IPS DF 4.7 (cell line): ENCODE measurements around the gene SMYD3.
A peak's percentile ranks its signal among the peaks of the same experiment; 100 is the strongest.
"Not testable (repeated sequence)": the region's sequence is repeated elsewhere in the genome, so short reads cannot be mapped to it uniquely, and the experiment has no call there.

ENCODE experiments used
- DNase-seq: peaks from one replicate; pipeline ENCODE4 v3.0.0-alpha.2; 2013; ENCODE audit warnings: low spot score; ENCODE audit errors: extremely low read depth

Gene SMYD3

DNA sequence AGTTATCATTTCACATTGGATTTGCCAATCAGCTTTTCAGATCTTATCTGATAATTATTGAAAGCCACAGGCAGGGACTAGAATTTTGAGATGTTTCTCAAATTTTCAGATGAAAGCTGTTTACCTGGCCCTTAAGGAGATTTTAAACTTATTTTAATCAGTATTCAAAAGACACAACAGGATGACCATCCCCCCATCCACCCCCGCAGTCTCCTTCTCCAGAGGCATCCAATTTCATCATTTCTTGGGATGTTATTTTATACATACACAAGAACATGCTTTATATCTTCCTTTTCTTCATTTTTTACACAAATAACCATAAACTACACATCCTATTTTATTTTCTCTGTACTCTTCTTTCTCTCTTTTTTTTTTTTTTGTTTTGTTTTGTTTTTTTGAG lies 470.9 kb downstream of the SMYD3 start:
- no peak for DNase-seq

DNA sequence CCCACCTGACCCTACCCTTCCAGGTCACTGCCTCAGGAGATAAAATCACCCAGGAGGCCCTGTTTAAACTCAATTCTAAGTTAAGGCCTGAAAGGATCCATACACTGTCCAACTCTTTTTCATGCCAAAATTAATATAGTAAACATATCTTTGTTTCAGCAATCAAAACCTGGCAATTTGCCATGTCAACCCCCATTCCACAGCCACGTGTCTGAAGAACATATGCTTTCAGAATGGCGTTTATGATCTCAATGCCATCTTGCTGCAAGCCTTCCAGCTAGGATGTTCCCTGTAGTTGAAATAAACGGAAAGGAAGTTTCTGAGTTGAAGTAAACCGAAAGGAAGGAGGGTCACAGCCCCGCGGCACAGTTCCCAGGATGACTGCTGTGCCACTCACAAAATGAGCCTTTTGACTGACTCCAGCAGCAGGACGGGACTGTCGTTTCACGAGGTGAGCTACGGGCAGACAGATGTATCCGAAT lies 472.0 kb downstream of the SMYD3 start:
- no peak for DNase-seq

DNA sequence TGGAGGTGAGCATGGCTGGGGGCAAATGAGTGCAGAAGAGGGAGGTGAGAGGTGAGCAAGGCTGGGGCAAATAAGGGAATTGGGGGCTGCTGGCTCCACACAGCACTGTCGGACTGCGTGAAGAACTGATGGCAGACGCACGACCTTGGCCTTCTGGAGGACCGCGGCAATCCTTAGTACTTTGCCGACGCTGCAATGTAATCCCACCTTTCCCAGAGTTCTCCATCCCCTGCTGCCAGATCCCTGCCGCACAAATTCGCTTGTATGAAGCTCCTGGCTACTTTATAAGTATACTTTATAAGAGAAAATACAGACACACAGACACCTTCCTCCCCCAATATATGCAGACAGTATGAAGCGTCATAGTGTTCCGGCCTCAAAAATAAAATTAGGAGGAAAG lies 472.4 kb downstream of the SMYD3 start:
- DNase-seq, result no peak

DNA sequence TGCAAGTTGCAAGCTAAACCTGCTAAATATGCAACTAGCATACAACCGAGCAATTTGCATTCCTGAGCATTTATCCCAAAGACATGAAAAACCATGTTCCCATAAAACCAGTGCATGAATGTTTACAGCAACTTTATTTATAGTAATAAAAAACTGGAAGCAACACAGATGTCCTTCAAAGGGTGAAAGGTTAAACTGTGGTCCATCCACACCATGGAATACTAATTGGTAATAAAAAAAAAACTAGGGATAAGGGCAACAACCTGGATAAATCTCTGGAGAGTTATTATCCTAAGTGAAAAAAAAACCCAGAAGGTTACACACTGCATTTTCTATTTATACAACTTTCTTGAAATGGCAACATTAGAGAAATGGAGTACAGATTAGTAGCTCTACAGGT lies 474.1 kb downstream of the SMYD3 start:
- DNase-seq, result no peak

DNA sequence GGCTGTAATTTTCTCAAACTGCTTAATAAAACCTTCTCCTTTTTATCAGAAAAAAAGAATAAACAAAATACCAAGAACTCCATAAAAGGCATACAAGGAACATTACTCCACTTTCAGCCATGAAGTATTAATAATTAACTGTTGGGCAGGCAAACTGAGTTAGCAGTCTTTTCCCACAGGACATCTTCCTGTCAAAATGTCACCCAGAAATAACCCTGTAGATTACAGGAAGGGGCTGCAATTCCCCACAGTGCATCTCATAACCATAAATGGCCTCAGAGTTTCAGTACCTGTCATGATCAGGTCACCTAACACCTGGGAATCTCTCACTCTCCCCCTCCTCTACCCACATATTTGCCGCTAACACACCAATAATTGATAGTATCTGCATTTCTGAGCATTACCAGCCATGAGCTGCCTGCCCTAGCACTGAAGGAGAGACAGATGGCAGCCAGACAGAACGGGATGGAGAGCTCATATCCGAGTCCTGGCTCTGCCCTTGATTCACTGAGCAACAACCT lies 475.0 kb downstream of the SMYD3 start:
- DNase-seq, result no peak

DNA sequence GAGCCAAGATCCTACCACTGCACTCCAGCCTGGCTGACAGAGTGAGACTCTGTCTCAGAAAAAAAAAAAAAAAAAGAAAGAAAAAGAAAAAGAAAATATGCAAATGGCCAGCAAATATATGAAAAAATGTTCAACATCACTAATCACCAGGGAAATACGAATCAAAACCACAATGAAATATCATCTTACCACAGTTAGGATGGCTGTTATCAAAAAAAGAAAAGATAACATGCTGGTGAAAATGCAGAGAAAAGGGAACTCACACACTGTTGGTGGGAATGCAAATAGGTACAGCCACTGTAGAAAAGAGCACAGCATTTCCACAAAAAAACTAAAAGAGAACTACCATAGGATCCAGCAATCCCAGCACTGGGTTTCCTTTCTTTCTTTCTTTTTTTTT lies 477.5 kb downstream of the SMYD3 start:
- no peak for DNase-seq

DNA sequence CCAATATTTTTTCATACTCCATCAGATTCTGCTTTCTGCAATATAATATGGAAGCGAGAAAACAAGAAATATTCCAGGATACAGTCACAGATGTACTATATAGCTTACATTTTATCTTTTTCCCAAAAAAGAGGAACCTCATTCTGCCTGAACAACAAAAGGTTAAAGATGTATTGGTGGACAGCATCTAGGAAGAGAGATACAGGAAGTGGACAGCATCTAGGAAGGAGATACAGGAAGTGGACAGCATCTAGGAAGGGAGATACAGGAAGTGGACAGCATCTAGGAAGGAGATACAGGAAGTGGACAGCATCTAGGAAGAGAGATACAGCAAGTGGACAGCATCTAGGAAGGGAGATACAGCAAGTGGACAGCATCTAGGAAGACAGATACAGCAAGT lies 483.0 kb downstream of the SMYD3 start:
- DNase-seq, result not testable (repeated sequence)

DNA sequence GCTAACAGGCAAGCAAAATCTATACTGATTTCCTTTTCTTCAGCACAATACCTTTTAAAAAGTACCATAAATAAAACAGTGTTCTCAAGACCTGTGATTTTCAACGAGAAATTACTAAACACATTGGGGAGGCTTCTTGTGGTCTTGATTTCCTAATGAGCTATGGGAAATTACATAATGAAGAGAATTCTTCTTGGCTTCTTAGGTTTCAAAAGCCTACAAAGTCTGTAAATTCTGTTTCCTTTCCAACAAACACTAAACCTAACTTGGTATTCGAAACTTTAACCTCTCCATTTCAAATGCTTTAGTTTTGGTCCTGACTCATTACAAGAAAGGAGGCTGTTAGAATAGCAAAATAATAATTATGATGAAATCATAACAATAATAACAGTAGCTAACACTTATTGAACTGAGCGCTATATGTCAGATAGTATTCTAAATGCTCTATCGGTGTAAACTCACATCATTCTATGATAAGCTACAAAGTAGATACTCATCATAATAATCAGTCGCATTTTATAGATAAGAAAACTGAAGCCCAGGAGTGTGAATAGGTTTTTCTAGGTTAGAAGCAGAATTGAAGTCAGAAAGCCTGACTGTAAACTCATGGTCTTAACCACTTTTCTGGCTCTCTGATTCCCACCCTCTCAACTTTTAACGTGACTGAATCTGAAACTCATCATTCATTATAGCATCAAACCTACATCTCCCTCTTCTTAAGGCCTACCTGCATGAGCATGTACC lies 486.7 kb downstream of the SMYD3 start:
- no peak for DNase-seq

DNA sequence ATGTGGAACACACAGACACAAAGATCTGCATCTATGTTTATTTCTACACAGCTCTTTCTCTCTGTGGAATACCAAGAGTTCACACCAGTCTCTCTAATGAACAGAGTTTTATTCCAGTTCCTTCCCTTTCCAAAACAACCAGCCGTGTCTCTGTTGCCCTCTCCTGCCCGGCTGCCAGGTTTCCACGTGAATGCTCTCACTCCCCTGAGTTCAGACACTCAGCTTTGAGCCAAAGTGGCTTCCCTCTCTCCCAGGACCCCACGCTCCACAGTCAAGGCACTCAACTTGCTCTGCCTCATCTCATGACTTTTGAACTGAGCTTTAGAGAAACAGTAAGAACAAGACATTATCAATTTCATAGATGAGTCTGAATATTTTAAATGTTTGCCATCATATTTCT lies 488.9 kb downstream of the SMYD3 start:
- DNase-seq, result no peak

DNA sequence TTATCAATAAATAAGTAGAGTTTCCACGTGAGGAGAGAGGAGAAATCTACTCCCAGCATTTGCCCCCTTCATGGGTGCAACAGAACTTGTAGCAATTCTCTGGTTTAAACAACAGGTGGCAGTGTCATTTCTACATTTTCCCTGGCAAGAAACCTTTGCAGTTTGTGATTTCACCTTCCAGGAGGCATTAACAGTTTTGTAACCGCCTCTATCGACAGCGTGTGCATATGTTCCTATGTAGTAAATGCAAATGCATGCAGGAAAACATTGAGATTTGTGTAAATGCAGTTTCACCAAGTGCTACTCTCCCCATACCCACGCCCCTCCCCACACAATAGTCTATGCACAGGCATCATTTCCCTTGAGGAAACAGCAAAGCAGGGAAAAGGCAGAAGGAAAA lies 494.7 kb downstream of the SMYD3 start:
- DNase-seq, result peak; percentile 36

DNA sequence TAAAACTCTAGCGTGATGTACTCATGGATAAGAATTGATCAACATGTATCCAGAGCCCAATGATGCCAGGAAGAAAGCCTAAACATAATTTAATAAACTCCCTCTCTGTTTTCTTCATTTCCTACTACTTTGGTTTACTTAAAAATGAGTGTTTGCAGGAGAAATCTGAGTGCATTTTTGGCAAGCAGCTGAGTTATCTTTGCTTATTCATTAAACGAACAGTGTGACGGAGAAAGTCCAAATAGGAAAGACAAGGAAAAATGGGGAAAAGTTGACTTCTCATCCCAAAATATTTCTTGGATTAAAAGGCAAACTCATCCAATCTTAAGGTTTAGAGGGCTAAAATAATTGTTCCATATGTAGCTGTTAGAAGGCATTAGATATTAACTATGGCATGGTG lies 496.7 kb downstream of the SMYD3 start:
- no peak for DNase-seq

DNA sequence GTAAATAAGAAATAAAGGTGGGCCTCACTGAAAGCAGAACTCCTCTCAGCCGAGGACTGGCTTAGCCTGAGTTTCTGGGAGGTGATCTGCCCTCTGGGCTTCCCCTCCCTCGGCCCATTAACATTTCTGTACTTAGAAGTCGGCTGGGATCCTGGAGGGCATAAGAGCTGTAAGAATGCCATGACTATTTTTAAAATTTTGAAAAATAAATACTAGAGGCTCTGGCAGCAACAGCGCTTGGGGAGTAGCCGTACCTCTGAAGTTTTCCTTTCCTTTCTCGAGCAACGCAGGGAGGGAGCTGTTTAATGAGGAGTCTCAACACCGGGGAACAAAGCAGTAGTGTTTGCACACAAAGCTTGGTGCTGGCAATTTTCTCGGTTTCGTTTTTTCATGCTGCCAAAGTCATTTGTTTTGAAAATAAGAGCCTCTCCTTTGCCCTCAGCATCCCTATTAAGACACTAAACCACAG lies 498.7 kb downstream of the SMYD3 start:
- no peak for DNase-seq

DNA sequence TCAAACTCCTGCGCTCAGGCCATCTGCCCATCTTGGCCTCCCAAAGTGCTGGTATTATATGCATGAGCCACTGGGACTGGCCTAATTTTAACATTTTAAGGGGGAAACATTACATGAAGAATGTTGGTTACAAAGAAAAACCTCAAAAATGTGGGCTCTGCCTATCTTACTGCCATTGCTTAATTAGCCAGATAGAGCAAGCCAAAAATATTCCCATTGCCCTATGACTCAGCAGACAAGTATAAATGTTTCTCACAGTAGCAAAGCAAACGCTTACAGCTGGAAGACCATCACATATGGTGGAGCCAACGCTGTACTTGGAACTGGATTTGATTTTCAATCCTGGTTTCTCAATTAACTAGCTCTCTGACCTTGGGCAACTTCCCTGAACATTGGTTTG lies 502.0 kb downstream of the SMYD3 start:
- no peak for DNase-seq

DNA sequence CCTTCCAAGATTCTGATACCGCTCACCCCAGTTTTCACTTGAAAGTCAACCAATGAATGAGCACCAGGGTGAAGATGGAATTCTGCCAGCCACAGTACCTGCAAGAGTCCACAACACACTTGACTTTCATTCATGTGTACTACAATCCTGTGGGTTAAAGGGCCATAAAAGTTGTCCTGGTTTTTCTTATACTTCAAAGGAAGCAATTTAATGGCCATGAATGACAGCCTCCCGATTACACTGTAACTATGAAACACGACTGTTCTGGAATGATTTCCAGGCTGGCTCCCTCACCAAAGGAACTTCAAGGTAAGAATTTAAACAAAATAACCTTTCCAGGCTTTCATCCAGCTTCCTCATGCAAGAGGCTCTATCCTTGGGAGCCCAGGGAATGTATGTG lies 502.8 kb downstream of the SMYD3 start:
- no peak for DNase-seq

DNA sequence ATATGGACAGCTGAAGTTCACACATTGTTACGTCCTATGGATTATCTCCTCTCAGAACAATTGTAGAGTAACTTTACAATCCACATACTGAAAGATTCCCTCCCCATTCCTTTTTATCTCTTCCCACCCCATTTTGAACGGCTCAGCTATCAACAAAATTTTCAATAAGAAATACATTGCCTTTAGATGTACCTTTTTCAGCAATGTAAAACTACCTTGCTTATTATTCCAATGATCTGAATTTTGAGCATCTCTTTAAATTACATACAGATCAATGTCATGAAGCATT lies 503.7 kb downstream of the SMYD3 start:
- no peak for DNase-seq

DNA sequence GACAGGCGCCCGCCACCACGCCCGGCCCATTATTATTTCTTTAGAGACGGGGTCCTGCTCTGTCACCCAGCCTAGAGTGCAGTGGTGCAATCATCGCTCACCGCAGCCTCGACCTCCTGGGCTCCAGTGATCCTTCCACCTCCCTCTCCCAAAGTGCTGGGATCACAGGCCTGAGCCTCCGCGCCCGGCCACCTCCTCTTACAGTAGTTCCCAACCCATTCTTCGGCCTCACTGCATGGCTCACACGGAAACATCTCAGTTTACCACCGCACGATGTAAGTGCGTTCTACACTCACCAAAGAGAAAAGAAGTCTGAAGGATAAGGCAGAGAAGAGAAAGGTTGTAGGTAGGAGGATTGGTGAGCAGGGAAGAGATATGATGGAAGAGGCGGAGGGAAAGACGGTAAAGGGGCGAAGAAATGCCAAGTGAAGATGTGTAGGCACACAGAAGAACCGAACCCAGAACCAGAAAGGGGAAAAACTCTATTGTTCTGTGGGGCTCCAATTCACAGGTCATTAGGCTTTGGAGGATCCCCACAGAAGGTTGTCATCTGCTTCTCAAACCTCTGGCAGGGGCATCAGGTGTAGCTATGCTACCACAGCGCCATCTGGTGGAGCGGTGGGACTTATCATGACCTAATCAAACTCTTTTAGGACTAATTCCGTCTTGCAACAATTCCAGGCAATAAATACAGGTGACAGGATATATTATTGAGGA lies 504.2 kb downstream of the SMYD3 start:
- peak; percentile 51 for DNase-seq

DNA sequence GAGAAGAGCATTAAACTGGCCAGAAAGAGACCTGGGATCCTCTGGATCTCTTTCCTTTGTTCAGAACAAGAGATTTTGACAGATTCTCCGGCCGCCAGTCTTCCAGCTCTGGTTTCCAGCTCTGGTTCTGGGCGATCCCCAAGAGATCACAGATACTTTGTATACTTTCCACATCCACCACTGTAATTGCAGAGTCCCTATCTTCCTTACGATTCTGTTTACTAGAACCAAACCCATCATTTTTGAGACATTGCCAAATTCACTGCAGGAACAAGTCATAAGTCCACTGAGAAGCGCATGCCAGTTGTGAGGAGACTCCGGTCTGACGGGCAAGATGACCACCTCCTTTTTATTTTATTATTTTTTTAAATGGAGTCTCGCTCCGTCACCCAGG lies 505.2 kb downstream of the SMYD3 start:
- DNase-seq, result no peak

DNA sequence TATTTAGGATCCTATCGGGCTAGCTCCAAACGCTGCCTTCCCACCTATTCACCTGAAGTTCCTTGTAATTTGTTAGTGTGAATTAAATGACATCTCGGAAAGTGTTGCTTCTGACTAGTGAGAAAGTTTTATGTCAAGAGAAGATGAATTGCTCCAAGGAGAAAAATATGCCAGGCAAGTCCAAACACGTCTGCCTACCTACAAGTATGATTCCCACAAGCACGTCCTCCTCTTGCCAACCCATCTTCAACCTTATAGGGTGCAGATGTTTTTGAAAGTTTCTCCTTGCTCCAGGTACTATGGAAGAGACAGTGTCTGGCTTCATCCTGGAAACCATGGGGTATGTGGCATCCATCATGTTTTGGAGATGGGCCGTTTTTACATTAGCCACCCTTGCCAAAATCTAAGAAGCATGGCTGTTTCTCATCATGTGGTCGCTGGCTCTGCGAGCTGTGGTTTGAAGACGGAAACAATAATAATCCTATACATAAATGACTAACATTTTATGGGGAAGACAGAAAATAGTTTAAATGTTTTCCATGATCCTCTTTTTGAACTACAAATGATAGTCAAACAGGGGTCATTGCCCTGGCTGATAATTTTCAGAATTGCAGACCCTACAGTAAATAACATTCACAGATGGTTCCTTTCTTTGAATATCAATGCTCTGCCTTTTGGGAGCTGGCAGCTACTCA lies 505.8 kb downstream of the SMYD3 start:
- no peak for DNase-seq

DNA sequence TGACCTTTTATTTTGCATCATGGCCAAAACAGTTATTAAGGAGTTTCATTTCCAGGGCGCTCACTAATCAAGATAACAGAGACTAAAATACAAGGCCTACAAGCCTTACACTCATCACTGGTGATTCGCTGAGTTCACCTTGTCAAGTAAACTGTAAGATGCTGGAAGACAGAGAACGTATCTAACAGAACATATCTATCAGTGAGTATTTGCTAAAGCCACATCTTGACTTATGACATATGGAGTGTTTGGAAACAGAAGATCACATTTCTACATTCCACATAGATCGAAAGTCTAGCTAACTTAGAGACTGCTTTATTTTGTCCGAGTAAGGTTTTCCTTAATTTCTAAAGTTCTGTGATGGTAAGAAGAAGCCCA lies 506.5 kb downstream of the SMYD3 start:
- DNase-seq, result no peak

DNA sequence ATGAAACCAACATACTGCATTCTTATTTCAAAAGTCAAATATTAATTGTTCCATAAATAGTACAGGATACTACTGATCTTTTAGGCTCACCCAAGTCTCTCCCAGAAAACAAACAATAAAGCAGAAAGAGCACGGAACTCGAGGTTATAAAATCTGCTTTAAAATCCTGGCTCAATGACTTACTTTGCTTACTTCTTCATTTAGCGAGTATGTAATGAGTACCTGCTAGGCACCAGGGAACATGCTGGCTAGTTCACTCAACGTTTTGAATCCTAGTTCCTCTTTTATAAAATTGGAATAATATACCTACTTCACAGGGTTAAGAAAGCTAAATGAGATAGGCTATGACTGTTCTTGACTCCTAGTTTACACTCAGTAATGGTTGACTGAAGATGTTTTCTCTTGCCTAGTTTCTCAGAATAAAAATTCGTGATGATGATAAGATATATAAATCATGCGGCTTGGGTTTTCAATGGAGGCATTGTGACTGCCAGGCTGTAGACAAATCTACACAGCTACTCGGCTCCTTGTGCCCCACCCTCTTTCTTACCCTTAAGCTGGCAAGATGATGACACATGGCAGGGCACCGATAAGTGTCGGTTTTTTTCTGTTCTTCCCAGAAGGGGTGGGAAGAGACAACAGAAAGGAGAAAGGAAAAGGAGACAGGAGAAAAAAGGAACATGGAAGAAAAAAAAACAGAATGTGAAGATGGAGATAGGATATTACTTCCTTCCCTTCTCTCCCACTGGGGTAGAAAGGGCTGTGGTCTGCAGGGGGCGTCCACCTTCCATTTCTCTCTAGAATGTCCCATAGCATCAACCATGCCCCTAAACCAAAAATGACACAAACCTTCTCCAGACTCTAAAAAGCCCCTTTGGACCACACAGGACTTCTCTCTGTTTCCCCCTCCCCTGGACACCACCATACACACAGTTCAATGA lies 507.1 kb downstream of the SMYD3 start:
- no peak for DNase-seq
